ENCODE data around the gene SLC22A1. TPM values are rescaled to one million over a fixed set of nuclear protein-coding genes. Genes with fewer than 3 reads are reported as not detected.

The SLC22A1 gene
- total and polyA plus RNA-seq, 2 of the 8 experiments (the other 6 are each of a cell fraction or from before 2014, with no cell fraction given): 0.12 to 0.45 TPM

- Histone ChIP-seq H3K56ac (replicated peaks; ENCODE audit: insufficient read length, low read depth, low read length) (no peak overlapping the region), H3K27me3 (replicated peaks in 1 of 4; ENCODE audit: control insufficient read depth in 3 of 4, extremely low read depth in 1 of 4, insufficient read depth in 3 of 4, low read length in 3 of 4) (no peaks in the 10 kb centered on the region), H4K91ac (replicated peaks; ENCODE audit: insufficient read length, low read length) (no peak overlapping the region), H2BK20ac (ENCODE audit: low read length) (no peak overlapping the region), H3K9ac (replicated peaks in 1 of 4; ENCODE audit: extremely low read depth in 1 of 4, low read depth in 3 of 4, low read length in 3 of 4) (no peak overlapping the region), H3K9me3 (ENCODE audit: insufficient read depth in 2 of 2, low read depth in 1 of 2, low read length in 1 of 2) (peaks cover 0 to 3% of the 10 kb centered on the region in 2 experiments; a peak in 2 of 4 replicates), H3K18ac (ENCODE audit: extremely low read depth, low read length) (0 out of 2 replicates have a peak overlapping the region, but pooled peaks have one; percentile 13), H3K27ac (ENCODE audit: low read depth, low read length) (no peak overlapping the region), H2BK5ac (ENCODE audit: low read depth, low read length) (no peak overlapping the region), H3K14ac (ENCODE audit: insufficient read length) (no peak overlapping the region), H3K4me2 (ENCODE audit: insufficient read depth in 1 of 2, low read depth in 2 of 2, low read length in 2 of 2) (no peak overlapping the region), H2BK120ac (replicated peaks; ENCODE audit: low read depth, low read length) (no peak overlapping the region), H2BK12ac (ENCODE audit: low read depth, low read length) (peak overlapping the region; percentile 85), H3K23me2 (ENCODE audit: low read depth, low read length) (no peaks in the 10 kb centered on the region), H3K36me3 (ENCODE audit: control insufficient read depth in 2 of 4, insufficient read depth in 4 of 4, low read length in 3 of 4) (peaks cover 0 to 2% (median 0%) of the 10 kb centered on the region in 4 experiments; a peak in 2 of 8 replicates), H3K4me1 (replicated peaks in 1 of 4; ENCODE audit: control insufficient read depth in 3 of 4, insufficient read depth in 4 of 4, low read length in 3 of 4) (peaks cover 0 to 7% (median 1%) of the 10 kb centered on the region in 4 experiments; a peak in 1 of 7 replicates), H4K20me1 (replicated peaks in 1 of 2; ENCODE audit: control insufficient read depth in 1 of 2, insufficient read depth in 2 of 2, low read length in 2 of 2) (no peaks in the 10 kb centered on the region), H3K79me1 (ENCODE audit: low read depth, low read length) (no peaks in the 10 kb centered on the region), H4K5ac (ENCODE audit: insufficient read length, low read depth, low read length) (no peak overlapping the region), H3K4me3 (ENCODE audit: extremely low read depth in 1 of 4, insufficient read depth in 2 of 4, low read depth in 3 of 4, low read length in 4 of 4) (no peak overlapping the region), H3K23ac (ENCODE audit: insufficient read length) (no peak overlapping the region), H2BK15ac (ENCODE audit: low read length) (no peak overlapping the region), H2AFZ (ENCODE audit: low read length) (no peak overlapping the region), H4K8ac (ENCODE audit: extremely low read depth, insufficient read depth, low read length) (peak overlapping the region; percentile 71; the same call in 1 of the 2 replicates), H2AK5ac (ENCODE audit: low read depth, low read length) (no peak overlapping the region), H3K4ac (replicated peaks; ENCODE audit: insufficient read length, low read depth, low read length) (peak overlapping the region; percentile 41), H3K79me2 (ENCODE audit: control insufficient read depth in 1 of 2, insufficient read depth in 2 of 2, low read length in 2 of 2) (no peaks in the 10 kb centered on the region)
- CTCF ChIA-PET (ENCODE audit: partially characterized antibody): interaction anchor here (0.7 to 2.8 kb wide), 8 partner anchors 8 to 343 kb away, joined by 3 to 10 read pairs (median 4); partner anchors contain the start of gene SLC22A1
- WGBS, 2 experiments (ENCODE audit: extremely low coverage in 1 of 2, insufficient coverage in 1 of 2, insufficient read length in 1 of 2, insufficient replicate concordance in 2 of 2, low coverage in 1 of 2, low lambda C conversion rate in 2 of 2, missing lambda C conversion rate in 1 of 2): 93% methylated on average over 6 of the region's 6 CpGs; no CpG with 5 or more reads in 1 of the 2 experiments
- DNase-seq (ENCODE audit: low read depth in 1 of 2, low spot score in 2 of 2): no peak
- FAIRE-seq: no peak
- POLR2A ChIA-PET (ENCODE audit: partially characterized antibody): interaction anchor here (1.1 kb wide), 1 partner anchor 35 kb away, joined by 4 read pairs; no protein-coding TSS in a partner anchor
- TF ChIP-seq SP2 (IDR thresholded peaks at IDR 0.05; ENCODE audit: low read length): no peak
- TF ChIP-seq JUND (IDR thresholded peaks at IDR 0.05; ENCODE audit: low read length): no peak
- no peak for TF ChIP-seq HDAC2 (IDR thresholded peaks at IDR 0.05; ENCODE audit: borderline replicate concordance in 1 of 2, low read depth in 2 of 2, low read length in 2 of 2)
- TF ChIP-seq CHD1 (IDR thresholded peaks at IDR 0.05; ENCODE audit: low read depth, low read length): no peak
- TF ChIP-seq PHF8 (conservative IDR thresholded peaks at IDR 0.05; ENCODE audit: low read depth, low read length): no peak
- TF ChIP-seq POLR2A (IDR thresholded peaks at IDR 0.05; ENCODE audit: control extremely low read depth in 1 of 2, low read depth in 2 of 2, low read length in 2 of 2): no peak
- no peak for TF ChIP-seq BRCA1 (IDR thresholded peaks at IDR 0.05; ENCODE audit: low read depth, low read length)
- no peak for TF ChIP-seq CTCF (IDR thresholded peaks at IDR 0.05; ENCODE audit: control extremely low read depth in 1 of 3, insufficient read depth in 1 of 3, low read depth in 1 of 3, low read length in 3 of 3)
- TF ChIP-seq CREB1 (IDR thresholded peaks at IDR 0.05): no peak
- no peak for TF ChIP-seq JUN (IDR thresholded peaks at IDR 0.05; ENCODE audit: low read depth, low read length)
Measured at GRCh38 chr6:160112628-160113299, 8.9 kb upstream of the SLC22A1 start.
